Measurements from ENCODE around the gene INO80D. TPM values are rescaled to one million over a fixed set of nuclear protein-coding genes. Genes with fewer than 3 reads are reported as not detected.

The INO80D gene
- total RNA-seq, 1 donor from 2014 or later, result 21.1 TPM

DNA sequence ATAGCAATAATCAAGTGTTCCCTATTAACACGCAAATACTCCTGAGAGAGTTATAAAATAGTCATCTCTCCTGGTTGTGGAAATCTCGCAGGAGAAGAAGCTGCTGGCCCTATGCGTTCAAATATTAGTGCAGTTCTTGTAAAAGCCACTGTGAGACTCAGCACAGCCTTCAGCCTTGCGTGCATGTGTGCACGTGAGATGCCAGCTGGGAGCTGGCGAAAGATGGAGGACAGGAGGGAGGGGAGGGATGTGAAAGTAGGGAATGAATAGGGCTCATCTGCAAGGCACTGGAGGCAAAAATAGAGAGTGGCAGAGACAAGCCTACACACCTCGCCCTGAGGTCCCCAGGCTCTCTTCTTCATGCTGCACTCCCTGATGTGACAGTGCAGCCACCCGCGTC is 126.5 kb downstream of the INO80D start:
- FAIRE-seq, result no peak

DNA sequence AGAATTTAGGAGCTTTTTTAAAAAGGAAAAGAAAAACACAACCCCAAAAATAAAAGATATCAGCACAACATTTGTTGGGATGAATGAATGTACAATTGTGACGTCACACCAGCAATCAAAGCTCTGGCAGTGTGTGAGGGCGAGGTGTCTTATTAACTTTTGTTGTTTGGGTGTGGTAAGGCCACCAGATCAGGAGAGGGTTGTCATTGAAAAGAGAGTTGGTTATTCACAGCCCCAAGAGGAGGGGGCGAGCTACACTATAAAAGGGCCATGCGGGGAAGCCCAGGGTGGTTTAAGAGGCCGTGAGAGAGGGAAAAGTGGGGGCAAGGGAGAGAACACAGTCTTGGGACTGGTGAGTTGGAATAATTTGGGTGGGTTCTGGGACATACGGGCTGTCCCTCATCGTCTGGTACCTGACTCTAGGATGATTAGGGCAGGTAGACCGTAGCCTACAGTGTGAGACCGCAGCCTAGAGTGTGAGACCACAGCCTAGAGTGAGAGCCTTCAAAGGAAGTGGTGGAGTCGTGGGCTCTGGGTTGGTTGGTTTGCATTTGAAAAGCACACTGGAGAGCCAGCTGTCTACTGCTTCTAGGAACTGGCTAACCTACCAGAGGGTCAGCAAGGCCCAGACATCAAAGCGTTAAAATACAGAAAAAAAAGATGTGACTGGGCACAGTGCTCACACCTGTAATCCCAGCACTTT is 128.4 kb downstream of the INO80D start:
- no peak overlapping the region for H3K27ac Mint-ChIP-seq (ENCODE audit: unreplicated experiment)
- FAIRE-seq, result no peak
- no peak overlapping the region for H3K4me2 ChIP-seq (ENCODE audit: low read length)

More for the DNA sequence above, 126.5 kb downstream of the INO80D start:
- no peak for DNase-seq (ENCODE audit: low read depth)
- H3K4me1 ChIP-seq (ENCODE audit: insufficient read depth, low read length), result no peaks in the 10 kb centered on the region
- TF ChIP-seq EZH2 (IDR thresholded peaks at IDR 0.05; ENCODE audit: insufficient read depth, low read length), result no peak
- TF ChIP-seq, protein P1, sequence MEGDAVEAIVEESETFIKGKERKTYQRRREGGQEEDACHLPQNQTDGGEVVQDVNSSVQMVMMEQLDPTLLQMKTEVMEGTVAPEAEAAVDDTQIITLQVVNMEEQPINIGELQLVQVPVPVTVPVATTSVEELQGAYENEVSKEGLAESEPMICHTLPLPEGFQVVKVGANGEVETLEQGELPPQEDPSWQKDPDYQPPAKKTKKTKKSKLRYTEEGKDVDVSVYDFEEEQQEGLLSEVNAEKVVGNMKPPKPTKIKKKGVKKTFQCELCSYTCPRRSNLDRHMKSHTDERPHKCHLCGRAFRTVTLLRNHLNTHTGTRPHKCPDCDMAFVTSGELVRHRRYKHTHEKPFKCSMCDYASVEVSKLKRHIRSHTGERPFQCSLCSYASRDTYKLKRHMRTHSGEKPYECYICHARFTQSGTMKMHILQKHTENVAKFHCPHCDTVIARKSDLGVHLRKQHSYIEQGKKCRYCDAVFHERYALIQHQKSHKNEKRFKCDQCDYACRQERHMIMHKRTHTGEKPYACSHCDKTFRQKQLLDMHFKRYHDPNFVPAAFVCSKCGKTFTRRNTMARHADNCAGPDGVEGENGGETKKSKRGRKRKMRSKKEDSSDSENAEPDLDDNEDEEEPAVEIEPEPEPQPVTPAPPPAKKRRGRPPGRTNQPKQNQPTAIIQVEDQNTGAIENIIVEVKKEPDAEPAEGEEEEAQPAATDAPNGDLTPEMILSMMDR (IDR thresholded peaks at IDR 0.05; ENCODE audit: insufficient read depth, low read depth, low read length), result no peak
- H3K4me2 ChIP-seq (ENCODE audit: low read length), result no peak overlapping the region
- no peak overlapping the region for H3K27ac Mint-ChIP-seq (ENCODE audit: unreplicated experiment)
- no peaks in the 10 kb centered on the region for H3K36me3 ChIP-seq (ENCODE audit: insufficient read depth, low read length)
- H3K27me3 ChIP-seq (ENCODE audit: insufficient read depth, low read length), result no peaks in the 10 kb centered on the region
- no peaks in the 10 kb centered on the region for H3K4me1 Mint-ChIP-seq (ENCODE audit: low read depth, unreplicated experiment)
- no peak overlapping the region for H3K4me3 ChIP-seq (ENCODE audit: insufficient read depth, low read depth, low read length)
- H4K20me1 ChIP-seq (ENCODE audit: insufficient read depth, low read length), result no peaks in the 10 kb centered on the region
- peaks cover 17% of the 10 kb centered on the region for H3K27me3 Mint-ChIP-seq (ENCODE audit: low read depth, unreplicated experiment)
- H3K36me3 Mint-ChIP-seq (ENCODE audit: low read depth, unreplicated experiment), result peaks cover under 1% of the 10 kb centered on the region
- H3K79me2 ChIP-seq (ENCODE audit: insufficient read depth, low read length), result no peaks in the 10 kb centered on the region
- H3K9me3 ChIP-seq (ENCODE audit: insufficient read depth, low read depth, low read length), result no peaks in the 10 kb centered on the region
- peaks cover 5% of the 10 kb centered on the region for H3K9me3 Mint-ChIP-seq (ENCODE audit: unreplicated experiment)
- H3K27ac ChIP-seq (ENCODE audit: low read depth, low read length), result no peak overlapping the region
- H3K9ac ChIP-seq (ENCODE audit: low read length), result no peak overlapping the region
- no peak overlapping the region for H3K4me3 Mint-ChIP-seq (ENCODE audit: unreplicated experiment)
- no peak overlapping the region for H2AFZ ChIP-seq (ENCODE audit: low read depth, low read length)

More for the DNA sequence above, 128.4 kb downstream of the INO80D start:
- Histone ChIP-seq H3K4me1 (ENCODE audit: insufficient read depth, low read length) (no peaks in the 10 kb centered on the region), H2AFZ (ENCODE audit: low read depth, low read length) (no peak overlapping the region), H3K9ac (ENCODE audit: low read length) (no peak overlapping the region), H3K27me3 (ENCODE audit: insufficient read depth, low read length) (no peaks in the 10 kb centered on the region), H3K27ac (ENCODE audit: low read depth, low read length) (no peak overlapping the region), H3K36me3 (ENCODE audit: insufficient read depth, low read length) (no peaks in the 10 kb centered on the region), H3K4me3 (ENCODE audit: insufficient read depth, low read depth, low read length) (no peak overlapping the region), H3K9me3 (ENCODE audit: insufficient read depth, low read depth, low read length) (no peaks in the 10 kb centered on the region), H3K79me2 (ENCODE audit: insufficient read depth, low read length) (no peaks in the 10 kb centered on the region), H4K20me1 (ENCODE audit: insufficient read depth, low read length) (no peaks in the 10 kb centered on the region)
- TF ChIP-seq, protein P1 (IDR thresholded peaks at IDR 0.05; ENCODE audit: insufficient read depth, low read depth, low read length), result no peak
- no peak for TF ChIP-seq EZH2 (IDR thresholded peaks at IDR 0.05; ENCODE audit: insufficient read depth, low read length)
- Mint-ChIP-seq H3K27me3 (ENCODE audit: low read depth, unreplicated experiment) (peaks cover 17% of the 10 kb centered on the region), H3K36me3 (ENCODE audit: low read depth, unreplicated experiment) (peaks cover 2% of the 10 kb centered on the region), H3K4me3 (ENCODE audit: unreplicated experiment) (no peak overlapping the region), H3K9me3 (ENCODE audit: unreplicated experiment) (peaks cover 5% of the 10 kb centered on the region), H3K4me1 (ENCODE audit: low read depth, unreplicated experiment) (no peaks in the 10 kb centered on the region)
- no peak for DNase-seq (ENCODE audit: low read depth)

Measured in astrocyte (in vitro differentiated cells and primary cell).